Parathyroid adenoma (tissue), 2 donors: Measurements from ENCODE around the gene CAPZA1.

Experiments used
- H2AFZ ChIP-seq: fragments of 300-600 bp; sonication (generic); one replicate; pipeline ENCODE4 v1.7.0; 2017; ENCODE audit warnings: antibody characterized with exemption, mild to moderate bottlenecking
- H3K27ac ChIP-seq: fragments of 300-600 bp; sonication (generic); one replicate; pipeline ENCODE4 v1.7.0; 2017
- H3K27me3 ChIP-seq: fragments of 300-600 bp; sonication (generic); one replicate; pipeline ENCODE4 v1.7.0; 2017; ENCODE audit warnings: low read length; ENCODE audit not compliant: control insufficient read depth, insufficient read depth
- H3K36me3 ChIP-seq: fragments of 300-600 bp; sonication (generic); one replicate; pipeline ENCODE4 v1.7.0; 2017; ENCODE audit warnings: low read length; ENCODE audit not compliant: control insufficient read depth, insufficient read depth
- H3K4me1 ChIP-seq: fragments of 300-600 bp; sonication (generic); one replicate; pipeline ENCODE4 v1.7.0; 2017; ENCODE audit warnings: control low read depth
- H3K4me2 ChIP-seq: fragments of 300-600 bp; sonication (generic); one replicate; pipeline ENCODE4 v1.7.0; 2017; ENCODE audit warnings: low read length
- H3K4me3 ChIP-seq: fragments of 300-600 bp; sonication (generic); one replicate; pipeline ENCODE4 v1.7.0; 2017; ENCODE audit warnings: low read depth, low read length
- H3K79me2 ChIP-seq: fragments of 300-600 bp; sonication (generic); one replicate; pipeline ENCODE4 v1.7.0; 2017; ENCODE audit warnings: control low read depth
- H3K9ac ChIP-seq: fragments of 300-600 bp; sonication (generic); one replicate; pipeline ENCODE4 v1.7.0; 2017; ENCODE audit warnings: mild to moderate bottlenecking
- H3K9me3 ChIP-seq: fragments of 300-600 bp; sonication (generic); one replicate; pipeline ENCODE4 v1.7.0; 2017; ENCODE audit warnings: low read length; ENCODE audit not compliant: control insufficient read depth
- CTCF ChIP-seq: fragments of 300-600 bp; sonication (generic); IDR thresholded peaks from one replicate; pipeline ENCODE4 v1.7.0; 2017; ENCODE audit warnings: antibody characterized with exemption, mild to moderate bottlenecking
- donor health status: primary hyperparathyroidism.

The CAPZA1 gene

GRCh38 chr1:112674986-112675727, 55.5 kb downstream of the CAPZA1 start:
- Histone ChIP-seq H3K9me3 (no peaks in the 10 kb centered on the region), H3K4me2 (peak overlapping the region; percentile 99), H3K79me2 (peaks cover 3% of the 10 kb centered on the region), H3K36me3 (no peaks in the 10 kb centered on the region), H3K27me3 (no peaks in the 10 kb centered on the region), H3K4me1 (peaks cover 6% of the 10 kb centered on the region), H3K9ac (peak overlapping the region; percentile 37), H3K27ac (peak overlapping the region; percentile 69), H2AFZ (peak overlapping the region; percentile 90), H3K4me3 (peak overlapping the region; percentile 92)
- TF ChIP-seq CTCF = no peak

- no peak for TF ChIP-seq CTCF
Measured at GRCh38 chr1:112675728-112676381, 56.2 kb downstream of the CAPZA1 start.

GRCh38 chr1:112676543-112676942, 56.9 kb downstream of the CAPZA1 start:
- Histone ChIP-seq H3K79me2 (peaks cover 3% of the 10 kb centered on the region), H3K9ac (no peak overlapping the region), H3K36me3 (no peaks in the 10 kb centered on the region), H3K9me3 (no peaks in the 10 kb centered on the region), H2AFZ (no peak overlapping the region), H3K4me3 (peak overlapping the region; percentile 92), H3K27me3 (no peaks in the 10 kb centered on the region), H3K4me2 (peak overlapping the region; percentile 34), H3K27ac (no peak overlapping the region), H3K4me1 (peaks cover 6% of the 10 kb centered on the region)
- no peak for TF ChIP-seq CTCF

More at GRCh38 chr1:112675728-112676381, 56.2 kb downstream of the CAPZA1 start:
- no peaks in the 10 kb centered on the region for H3K36me3 ChIP-seq
- peak overlapping the region; percentile 90 for H2AFZ ChIP-seq
- no peaks in the 10 kb centered on the region for H3K27me3 ChIP-seq
- H3K9ac ChIP-seq = no peak overlapping the region
- H3K9me3 ChIP-seq = no peaks in the 10 kb centered on the region
- H3K4me2 ChIP-seq = peak overlapping the region; percentile 99
- H3K4me3 ChIP-seq = peak overlapping the region; percentile 92
- no peak overlapping the region for H3K27ac ChIP-seq
- peaks cover 6% of the 10 kb centered on the region for H3K4me1 ChIP-seq
- peaks cover 3% of the 10 kb centered on the region for H3K79me2 ChIP-seq

GRCh38 chr1:112677501-112677900, 57.9 kb downstream of the CAPZA1 start:
- no peak for TF ChIP-seq CTCF
- Histone ChIP-seq H3K27ac (no peak overlapping the region), H3K79me2 (peaks cover 3% of the 10 kb centered on the region), H3K27me3 (no peaks in the 10 kb centered on the region), H3K4me3 (no peak overlapping the region), H3K4me2 (no peak overlapping the region), H3K4me1 (peaks cover 6% of the 10 kb centered on the region), H3K9me3 (no peaks in the 10 kb centered on the region), H2AFZ (no peak overlapping the region), H3K36me3 (no peaks in the 10 kb centered on the region), H3K9ac (no peak overlapping the region)
